Measurements from ENCODE around the gene FAAP100.

The FAAP100 gene

DNA sequence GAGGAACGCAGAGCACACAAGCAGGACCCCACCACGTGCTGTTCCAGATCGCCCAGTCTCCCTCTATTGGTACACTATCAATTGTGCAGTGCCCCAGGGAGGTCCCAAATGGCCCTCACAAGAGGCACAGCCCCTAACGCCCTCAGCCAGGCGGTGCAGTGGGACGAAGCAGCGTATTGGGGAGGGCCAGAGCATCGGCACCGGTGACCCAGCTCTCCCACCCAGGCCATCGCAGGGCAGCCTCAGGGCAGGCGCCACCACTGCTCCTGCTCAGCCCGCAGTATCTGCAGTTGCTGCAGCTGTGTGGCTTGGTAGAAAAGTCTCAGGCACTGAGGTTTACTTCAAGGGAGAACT is 5.9 kb upstream of the FAAP100 start:
- in situ Hi-C loops (cut with HindIII; ENCODE audit: low pct_ligation_motif_present, low pct_unique_long_range_greater_than_20kb, low sequenced_read_pairs) = no loop called here

DNA sequence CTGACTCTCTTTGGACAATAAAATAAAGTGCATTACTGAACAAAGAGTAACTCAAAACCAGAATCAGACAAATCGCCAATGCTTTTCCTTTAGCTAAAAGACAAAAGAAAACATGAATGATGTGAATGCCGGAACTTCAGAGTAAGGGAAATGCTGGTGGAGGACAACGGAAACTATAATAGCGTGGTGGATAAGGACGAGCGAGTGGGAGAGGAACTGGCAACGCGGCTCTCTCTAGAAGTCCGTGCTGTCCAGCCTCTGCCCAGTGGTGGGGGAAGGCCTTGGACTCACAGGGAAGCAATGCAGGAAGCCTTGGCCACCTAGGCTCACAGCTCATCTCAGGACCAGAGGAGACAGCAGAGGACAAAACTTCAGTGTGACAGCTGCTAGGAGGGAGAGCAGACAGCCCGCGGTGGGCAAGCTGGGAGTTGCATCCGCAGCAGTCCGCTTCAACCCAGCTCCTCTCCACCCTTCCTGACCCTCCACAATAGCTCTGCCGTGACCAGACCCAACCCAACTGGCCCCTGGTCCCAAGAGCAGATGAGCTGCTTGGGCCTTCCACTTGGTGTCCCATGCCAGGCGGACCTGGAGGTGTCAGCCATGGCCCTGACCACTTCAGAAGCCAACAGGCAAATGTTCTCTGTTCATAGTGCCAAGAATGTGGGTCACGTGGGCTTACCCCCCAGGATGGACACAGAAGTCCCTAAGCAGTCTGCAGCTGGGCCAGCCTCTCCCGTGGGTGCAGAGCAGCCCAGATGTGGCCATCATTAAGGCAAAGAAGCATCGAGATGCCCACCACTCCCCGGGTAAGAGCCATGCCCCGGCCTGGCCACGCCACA is 5.3 kb upstream of the FAAP100 start:
- in situ Hi-C loops (cut with HindIII; ENCODE audit: low pct_ligation_motif_present, low pct_unique_long_range_greater_than_20kb, low sequenced_read_pairs) = no loop called here

More for the DNA sequence above, 5.9 kb upstream of the FAAP100 start:
- no peak for DNase-seq

DNA sequence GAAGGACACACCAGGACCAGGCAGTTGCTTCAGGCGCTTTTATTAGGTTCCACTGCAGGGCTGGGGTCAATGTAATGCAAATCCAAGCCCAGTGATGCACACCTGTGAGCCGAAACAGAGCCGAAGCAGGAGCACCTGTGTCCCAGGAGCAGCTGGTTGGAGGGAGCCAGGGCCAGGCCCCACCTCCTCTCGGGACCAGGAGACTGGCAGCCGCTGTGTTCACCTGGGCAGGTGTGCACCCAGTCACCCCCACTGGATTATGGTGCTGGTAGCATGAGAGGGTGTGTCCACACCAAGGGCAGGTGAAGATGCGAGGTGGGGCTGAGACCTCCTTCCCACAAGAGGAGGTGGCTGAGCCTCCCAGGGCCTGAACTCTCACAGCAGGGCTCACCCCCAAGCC is 4.7 kb upstream of the FAAP100 start:
- in situ Hi-C loops (cut with HindIII; ENCODE audit: low pct_ligation_motif_present, low pct_unique_long_range_greater_than_20kb, low sequenced_read_pairs) = no loop called here
- DNase-seq = no peak

More for the DNA sequence above, 5.3 kb upstream of the FAAP100 start:
- no peak for DNase-seq

DNA sequence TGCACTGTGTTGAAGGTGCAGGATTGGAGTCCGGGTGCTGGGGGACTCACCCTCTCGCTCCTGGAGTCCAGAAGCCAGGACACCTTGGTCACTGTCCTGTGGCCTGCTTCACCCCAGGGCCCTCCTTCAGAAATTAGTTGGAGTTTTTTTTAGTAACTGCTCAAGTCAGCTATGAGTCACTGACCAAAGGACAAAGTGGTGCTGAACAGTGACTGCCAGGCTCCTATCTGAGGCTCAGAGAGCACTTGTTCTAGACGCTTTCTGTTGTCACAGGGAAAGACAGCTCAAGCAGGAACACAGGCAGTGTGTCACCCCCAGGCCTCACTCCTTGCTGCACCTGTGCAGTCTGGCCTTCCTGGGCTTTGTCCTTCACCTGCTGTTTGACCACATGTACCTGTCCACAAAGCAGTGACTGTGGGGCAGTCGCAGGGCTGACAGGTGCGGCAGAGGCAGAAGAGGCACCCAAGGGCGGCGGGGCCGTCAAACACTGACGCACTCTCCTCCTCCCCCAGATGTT is 4.1 kb upstream of the FAAP100 start:
- in situ Hi-C loops (cut with HindIII; ENCODE audit: low pct_ligation_motif_present, low pct_unique_long_range_greater_than_20kb, low sequenced_read_pairs) = no loop called here
- DNase-seq = peak; percentile 66

DNA sequence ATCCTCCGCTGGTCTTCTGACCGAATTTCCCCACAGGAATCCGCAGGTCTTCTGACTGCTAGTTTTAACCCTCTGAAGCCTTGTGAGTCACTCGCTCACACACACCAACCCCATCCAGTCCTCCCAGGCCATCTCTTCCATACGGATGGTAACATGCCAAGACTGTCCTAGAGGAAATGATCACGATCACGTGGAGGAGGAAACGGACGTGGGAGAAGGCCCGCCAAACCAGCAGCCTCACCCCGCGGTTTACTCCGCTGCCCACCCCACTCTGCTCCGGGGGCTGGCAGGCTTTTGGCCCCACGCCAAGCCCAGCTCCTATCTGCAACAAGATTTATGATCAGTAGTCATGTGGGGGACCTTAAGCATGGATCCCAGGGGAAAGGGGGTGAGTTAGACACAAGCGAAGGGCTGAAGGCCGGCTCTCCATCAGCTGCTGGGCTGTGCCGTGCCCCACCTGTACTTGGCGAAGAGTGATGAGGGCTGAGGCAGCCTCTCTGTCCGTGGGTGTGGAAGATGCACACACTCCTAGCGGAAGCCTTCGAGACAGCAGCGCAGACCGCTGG is 1.5 kb upstream of the FAAP100 start:
- peak; percentile 94 for DNase-seq
- in situ Hi-C loops (cut with HindIII; ENCODE audit: low pct_ligation_motif_present, low pct_unique_long_range_greater_than_20kb, low sequenced_read_pairs) = no loop called here

DNA sequence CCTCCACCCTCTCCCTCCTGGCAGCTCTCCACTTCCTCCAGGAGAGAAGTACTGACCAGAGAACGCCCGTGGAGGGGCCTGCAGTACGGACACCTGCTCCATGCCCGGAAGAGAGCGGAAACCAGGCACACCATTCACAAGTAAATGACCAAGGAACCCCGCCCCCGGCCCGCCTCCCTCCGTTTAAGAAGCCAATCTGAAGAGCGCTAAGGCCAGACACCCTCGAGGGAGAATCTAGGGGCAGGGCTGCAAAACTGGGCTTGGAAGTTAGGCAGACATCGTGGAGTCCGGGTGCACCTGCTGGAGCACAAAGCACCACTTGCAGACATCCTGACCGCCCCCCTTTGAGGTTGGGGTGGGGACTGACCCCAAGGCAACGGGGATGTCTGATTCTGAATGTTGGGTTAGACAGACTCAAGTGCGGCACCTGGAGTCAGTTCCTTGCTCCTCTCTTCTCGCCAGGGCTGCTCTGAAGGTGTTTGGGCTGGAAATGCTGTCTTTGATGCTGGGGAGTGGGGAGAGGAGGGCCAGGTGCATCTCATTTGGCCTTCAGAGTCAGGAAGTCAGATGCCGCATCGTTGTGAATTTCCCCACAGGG is 964 bp upstream of the FAAP100 start:
- in situ Hi-C loops (cut with HindIII; ENCODE audit: low pct_ligation_motif_present, low pct_unique_long_range_greater_than_20kb, low sequenced_read_pairs) = no loop called here
- peak; percentile 93 for DNase-seq

DNA sequence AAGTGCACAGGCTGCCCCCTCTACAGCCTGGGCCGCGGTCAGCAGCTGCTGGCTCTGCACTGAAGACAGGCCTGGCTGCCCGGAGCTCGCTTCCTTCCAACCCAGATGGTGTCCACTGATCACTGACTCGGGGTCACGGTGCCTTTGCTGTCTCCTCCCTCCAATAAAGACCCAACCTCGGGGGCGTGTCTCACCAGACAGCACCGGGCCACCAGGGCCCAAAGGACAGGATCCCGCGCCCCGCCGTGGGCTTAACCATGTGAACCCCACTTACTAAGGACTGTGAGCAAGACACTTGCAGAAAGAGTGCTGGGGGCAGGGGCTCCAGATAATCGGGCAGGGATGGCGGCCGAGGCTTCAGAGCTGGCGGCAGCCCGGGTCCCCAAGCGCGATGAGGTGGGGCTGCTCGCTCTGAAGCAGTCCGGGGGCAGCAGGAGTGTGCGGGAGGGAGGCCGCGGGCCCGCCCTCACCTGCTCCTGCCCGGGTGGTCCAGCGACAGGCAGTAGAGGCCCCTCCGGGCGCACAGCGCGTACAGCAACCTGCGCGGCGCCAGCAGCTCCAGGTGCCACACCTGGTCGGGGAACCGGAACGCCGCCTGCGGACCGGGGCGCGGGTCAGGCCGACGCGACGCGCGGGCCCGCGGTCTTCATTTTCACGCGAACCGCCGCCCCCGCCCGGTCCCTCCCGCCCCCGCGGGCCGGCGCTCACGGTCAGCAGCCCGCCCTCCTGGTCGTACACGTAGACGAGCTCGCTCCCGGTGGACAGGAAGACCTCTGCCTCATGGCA is 502 bp downstream of the FAAP100 start:
- peak; percentile 33 for DNase-seq
- in situ Hi-C loops (cut with HindIII; ENCODE audit: low pct_ligation_motif_present, low pct_unique_long_range_greater_than_20kb, low sequenced_read_pairs) = no loop called here

DNA sequence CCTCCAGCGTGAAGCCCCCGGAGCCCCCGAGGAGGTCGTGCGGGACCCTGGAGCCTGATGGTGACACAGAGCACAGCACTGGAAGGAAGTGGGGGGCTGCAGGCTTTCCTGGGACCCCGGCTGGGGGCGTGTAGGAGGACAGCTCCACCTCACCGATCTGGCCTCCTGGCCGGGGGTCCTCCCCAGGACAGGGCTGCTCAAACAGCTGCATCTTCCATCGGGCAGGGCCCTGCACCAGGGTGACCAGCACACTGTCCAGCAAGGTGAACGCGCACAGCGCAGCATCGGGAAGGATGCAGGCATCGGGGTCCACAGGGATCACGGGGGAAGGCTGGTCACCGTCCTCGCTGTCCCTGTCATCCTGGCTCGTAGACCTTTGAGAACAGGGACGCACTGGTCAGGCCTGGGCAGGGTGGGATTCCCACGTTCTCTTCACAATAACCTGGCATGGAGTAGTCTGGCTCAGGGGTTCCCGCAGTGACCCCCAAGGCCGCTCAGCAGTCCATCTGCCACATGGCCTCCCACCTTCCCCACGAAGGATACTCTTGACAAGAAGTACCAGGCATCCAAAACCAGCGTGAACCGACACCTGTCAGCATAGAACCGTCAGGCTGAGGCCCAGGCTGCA is 1.2 kb downstream of the FAAP100 start:
- in situ Hi-C loops (cut with HindIII; ENCODE audit: low pct_ligation_motif_present, low pct_unique_long_range_greater_than_20kb, low sequenced_read_pairs) = no loop called here
- DNase-seq = no peak

DNA sequence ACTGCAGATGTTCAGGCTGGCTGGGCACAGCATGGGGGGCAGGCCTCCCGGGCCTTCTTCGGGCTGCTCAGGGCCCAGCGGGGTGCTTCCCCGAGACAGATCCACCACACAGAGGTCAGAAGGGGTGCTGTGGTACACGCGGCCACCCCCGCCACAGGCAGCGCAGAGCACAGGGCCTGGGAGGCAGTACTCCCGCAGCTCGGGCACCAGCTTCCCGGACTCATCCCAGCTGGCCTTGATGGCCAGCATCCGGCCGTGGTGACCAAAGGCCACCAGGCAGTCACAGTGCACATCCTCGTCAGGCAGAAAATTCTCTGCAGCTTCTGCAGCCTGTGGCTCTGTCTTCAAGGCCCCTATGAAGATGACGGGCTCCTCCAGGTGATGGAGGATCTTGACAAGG is 1.9 kb downstream of the FAAP100 start:
- DNase-seq = no peak

DNA sequence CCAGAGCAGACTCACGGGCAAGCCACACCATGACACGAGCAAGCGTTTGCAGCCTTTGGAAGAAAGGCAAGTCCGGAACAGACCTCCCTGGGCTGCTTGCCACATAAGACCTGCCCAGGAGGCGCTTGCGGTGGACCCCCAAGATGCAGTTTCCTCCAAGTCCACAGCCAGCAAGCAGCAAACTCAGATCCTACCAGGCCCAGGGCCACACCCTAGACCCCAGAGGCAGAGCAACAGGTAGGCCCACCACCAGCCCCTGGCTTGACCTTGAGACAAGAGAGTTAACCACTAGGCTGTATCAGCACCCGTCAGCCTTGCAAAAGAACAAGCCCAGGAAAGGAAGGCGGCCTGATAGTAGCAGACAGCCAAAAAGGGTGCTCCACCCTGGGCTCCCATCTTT is 2.3 kb downstream of the FAAP100 start:
- no peak for DNase-seq
- in situ Hi-C loops (cut with HindIII; ENCODE audit: low pct_ligation_motif_present, low pct_unique_long_range_greater_than_20kb, low sequenced_read_pairs) = no loop called here

More for the DNA sequence above, 1.9 kb downstream of the FAAP100 start:
- in situ Hi-C loops (cut with HindIII; ENCODE audit: low pct_ligation_motif_present, low pct_unique_long_range_greater_than_20kb, low sequenced_read_pairs) = no loop called here

DNA sequence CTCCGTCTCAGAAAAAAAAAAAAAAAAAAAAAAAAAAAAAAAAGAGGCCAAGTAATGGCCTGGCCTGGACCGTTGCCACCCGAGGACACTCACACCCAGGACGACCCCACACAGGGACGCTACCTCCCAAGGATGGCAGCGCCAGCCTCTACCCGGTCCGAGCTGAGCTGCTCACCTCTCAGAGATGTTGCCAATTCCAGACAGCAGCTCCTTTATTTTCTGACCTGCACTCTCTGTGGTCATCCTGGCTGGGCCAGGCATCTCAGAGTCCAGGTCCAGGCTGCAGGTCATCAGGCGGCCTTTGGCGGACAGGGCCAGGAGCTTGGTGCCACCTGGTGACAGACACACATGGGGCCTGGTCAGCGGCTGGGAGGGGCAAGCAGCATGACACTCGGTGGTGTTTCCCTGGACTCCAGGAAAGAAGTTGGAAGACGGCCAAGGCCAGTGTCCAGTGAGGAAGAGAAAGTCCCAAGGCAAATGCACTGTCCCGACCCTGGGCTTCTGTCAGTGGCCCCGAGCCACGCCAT is 3.1 kb downstream of the FAAP100 start:
- in situ Hi-C loops (cut with HindIII; ENCODE audit: low pct_ligation_motif_present, low pct_unique_long_range_greater_than_20kb, low sequenced_read_pairs) = no loop called here
- DNase-seq = no peak

DNA sequence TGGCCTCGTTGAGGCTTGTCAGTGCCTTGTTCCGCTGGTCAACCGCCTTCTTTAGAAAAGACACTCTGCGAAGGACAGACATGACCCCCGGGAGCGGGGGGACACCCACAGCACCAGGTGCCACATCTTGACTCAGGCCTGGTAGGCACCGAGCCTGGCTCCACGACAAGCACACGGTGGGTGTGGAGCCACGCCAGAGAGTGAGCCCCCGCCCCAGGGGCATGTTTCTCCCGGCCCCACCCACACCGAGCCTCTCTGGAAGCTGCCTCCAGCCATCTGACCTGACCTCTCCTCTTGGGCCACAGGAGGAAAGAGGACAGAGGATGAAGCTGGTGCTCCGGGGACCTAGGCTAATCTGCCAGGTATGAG is 4.6 kb downstream of the FAAP100 start:
- DNase-seq = no peak
- in situ Hi-C loops (cut with HindIII; ENCODE audit: low pct_ligation_motif_present, low pct_unique_long_range_greater_than_20kb, low sequenced_read_pairs) = no loop called here

DNA sequence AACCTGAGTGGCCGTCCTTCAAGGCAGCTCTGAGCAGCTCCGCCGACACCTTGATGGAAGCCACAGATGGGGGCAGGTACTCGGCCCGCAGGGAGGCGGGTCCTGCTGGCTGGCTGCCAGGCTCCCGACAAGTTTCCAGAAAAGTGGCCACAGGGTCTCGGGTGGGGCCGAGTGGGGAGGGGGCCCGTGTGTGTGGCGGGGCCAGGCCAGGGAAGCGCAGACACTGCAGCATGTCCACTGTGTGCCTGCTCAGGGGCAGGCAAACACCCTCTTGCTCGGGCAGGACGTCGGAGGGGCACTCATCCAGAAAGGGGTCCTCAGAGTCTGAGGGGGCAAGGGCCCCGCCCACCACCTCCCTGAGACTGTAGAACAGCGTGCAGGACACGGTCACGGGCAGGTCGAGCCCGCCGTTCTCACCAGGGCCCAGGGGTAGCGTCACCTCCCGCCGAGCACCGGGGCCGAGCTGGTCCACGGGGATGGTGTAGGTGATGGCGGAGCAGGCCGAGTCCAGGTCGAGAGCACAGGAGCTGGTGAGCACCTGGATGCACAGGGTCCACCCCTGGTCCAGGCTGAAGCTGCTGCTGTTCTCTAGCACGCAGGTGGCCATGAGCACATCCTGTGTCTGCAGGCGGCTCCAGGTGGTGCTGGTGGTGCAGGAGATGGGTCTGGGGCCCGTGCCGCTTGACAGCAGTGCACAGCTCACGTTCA is 5.1 kb downstream of the FAAP100 start:
- in situ Hi-C loops (cut with HindIII; ENCODE audit: low pct_ligation_motif_present, low pct_unique_long_range_greater_than_20kb, low sequenced_read_pairs) = no loop called here
- no peak for DNase-seq

DNA sequence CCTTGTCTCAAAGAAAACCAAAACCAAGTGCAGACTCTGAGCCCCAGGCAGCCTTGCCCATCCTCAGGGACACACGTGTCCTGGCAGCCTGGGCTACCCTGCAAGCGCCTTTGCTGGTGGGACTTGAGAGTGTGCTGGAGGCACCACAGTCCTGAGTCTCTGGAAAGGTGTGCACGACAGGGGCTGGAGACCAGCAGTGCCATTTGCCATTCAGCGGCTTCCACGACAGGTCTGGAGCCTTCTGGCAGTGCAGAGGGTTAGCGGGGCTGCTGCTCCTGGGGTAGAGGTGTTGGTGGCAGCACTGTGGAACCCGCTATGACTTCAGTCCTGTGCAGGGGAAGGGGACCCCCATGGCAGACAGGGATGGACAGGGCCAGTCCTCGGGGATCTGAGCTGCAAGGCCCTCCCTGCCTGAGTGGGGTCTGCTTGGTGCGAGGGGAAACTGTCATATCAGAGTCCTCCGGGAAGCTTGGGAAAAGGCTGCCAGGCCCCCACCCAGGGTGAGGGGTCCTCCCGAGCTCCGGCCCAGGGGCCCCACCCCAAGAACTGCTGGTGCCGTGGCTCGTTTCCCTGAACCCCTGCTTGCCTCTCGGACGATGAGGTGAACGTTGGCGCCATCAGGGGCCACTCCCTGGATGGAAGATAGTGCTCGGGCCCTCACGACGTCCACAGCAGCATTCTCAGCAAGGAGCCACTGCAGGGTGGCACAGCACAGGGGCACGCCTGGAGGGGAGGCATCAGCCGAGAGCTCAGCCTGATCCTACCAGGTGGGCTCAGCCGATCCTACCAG is 6.8 kb downstream of the FAAP100 start:
- in situ Hi-C loops (cut with HindIII; ENCODE audit: low pct_ligation_motif_present, low pct_unique_long_range_greater_than_20kb, low sequenced_read_pairs) = no loop called here
- no peak for DNase-seq

DNA sequence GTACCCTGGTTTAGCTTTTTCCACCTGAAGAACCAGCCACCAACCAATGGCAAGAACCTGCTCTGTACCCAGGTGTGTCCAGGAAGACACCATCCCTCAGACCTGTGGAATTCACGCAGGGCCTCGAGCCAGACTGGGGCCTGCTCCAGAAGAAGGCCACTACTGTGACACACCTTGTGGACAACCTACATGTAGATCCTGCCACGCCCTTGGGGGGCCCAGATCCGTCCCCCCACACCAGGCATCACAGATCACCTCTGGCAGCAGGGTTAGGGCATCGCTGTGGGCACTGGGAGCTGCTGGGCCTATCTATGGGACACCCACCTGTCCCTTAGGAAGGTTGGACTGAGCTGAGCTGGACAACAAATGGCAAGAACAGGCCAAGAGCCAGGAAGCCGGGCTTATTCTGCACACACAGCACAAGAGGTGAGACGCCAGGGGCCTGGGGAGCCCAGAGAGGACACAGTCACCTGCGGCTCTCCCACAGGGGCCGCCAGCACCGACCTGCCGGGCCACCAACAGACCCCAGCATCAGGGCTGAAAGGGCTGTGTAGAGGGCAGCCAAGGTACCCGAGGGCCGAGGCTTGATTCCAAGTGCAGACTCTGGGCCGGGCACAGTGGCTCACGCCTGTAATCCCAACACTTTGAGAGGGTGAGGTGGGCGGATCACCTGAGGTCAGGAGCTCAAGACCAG is 7.7 kb downstream of the FAAP100 start:
- no peak for DNase-seq
- in situ Hi-C loops (cut with HindIII; ENCODE audit: low pct_ligation_motif_present, low pct_unique_long_range_greater_than_20kb, low sequenced_read_pairs) = no loop called here

DNA sequence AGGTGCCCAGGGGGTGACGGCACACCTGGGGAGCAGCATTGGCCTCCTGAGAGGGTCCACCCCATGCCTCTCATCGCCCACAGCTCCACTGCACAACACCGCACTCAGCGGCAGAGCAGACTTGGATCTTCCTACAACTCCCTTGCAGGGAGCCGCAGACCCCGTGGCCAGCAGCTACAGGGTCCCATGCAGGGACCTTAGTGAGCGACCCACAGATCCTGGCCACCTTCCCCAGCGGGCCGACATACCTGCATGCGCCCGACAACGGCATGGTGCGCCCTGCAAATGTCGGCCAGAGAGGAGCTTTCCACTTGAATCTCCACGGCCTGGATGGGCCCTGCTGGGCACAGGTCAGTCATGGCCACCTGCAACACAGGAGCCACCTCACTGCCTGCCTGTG is 8.4 kb downstream of the FAAP100 start:
- in situ Hi-C loops (cut with HindIII; ENCODE audit: low pct_ligation_motif_present, low pct_unique_long_range_greater_than_20kb, low sequenced_read_pairs) = no loop called here
- DNase-seq = no peak

DNA sequence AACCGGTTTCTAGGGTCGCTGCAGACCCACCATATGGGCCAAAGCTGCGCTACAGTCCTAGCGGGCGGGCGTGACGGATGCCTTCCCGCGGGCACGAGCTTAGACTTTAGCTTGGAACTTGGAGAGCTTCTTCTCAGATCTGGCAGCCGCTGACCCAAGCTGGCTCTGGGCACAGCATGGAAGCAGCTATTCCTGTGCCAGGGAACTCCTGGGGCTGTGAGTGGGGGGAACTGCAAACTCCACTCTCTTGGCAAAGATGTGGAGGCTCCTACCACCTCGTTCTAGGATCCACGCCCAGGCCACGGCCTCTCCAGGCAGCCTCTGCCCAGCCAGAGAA is 8.8 kb downstream of the FAAP100 start:
- no peak for DNase-seq
- in situ Hi-C loops (cut with HindIII; ENCODE audit: low pct_ligation_motif_present, low pct_unique_long_range_greater_than_20kb, low sequenced_read_pairs) = no loop called here

Measured in ACHN (cell line).